Umbilical cord (tissue), 2 donors: Measurements from ENCODE around the gene NIBAN1. TPM values are rescaled to one million over a fixed set of nuclear protein-coding genes. Genes with fewer than 3 reads are reported as not detected.
A peak's percentile ranks its signal among the peaks of the same experiment; 100 is the strongest.

Source experiments
- DNase-seq: peaks from one replicate; pipeline ENCODE4 v3.0.0-alpha.2; 2015; ENCODE audit warnings: low spot score
- total RNA-seq: library from RNA; depleted of rRNA; stranded (reverse); fragments of >200 nt; gene quantifications from one replicate; pipeline ENCODE4 v1.2.3, GENCODE V29; 2014; ENCODE audit warnings: low replicate concordance; ENCODE audit not compliant: insufficient read depth

NIBAN1 gene
- total RNA-seq, 1 donor from 2014 or later: 283 TPM

- peak; percentile 55 for DNase-seq
These were observed 29.3 kb downstream of the NIBAN1 start for GRCh38 chr1:184945029-184945428.

- DNase-seq: no peak
These were observed 30.3 kb downstream of the NIBAN1 start for GRCh38 chr1:184943998-184944397.

- no peak for DNase-seq
These were observed 32.6 kb downstream of the NIBAN1 start for GRCh38 chr1:184941735-184942134.

- no peak for DNase-seq
These were observed 32.9 kb downstream of the NIBAN1 start for GRCh38 chr1:184941410-184941733.

GRCh38 chr1:184940694-184941409 is 33.5 kb downstream of the NIBAN1 start:
- DNase-seq: no peak

GRCh38 chr1:184940226-184940625 is 34.1 kb downstream of the NIBAN1 start:
- DNase-seq: no peak

GRCh38 chr1:184937729-184938128 is 36.6 kb downstream of the NIBAN1 start:
- DNase-seq: no peak

- DNase-seq: no peak
These were observed 38.1 kb downstream of the NIBAN1 start for GRCh38 chr1:184935920-184936798.

GRCh38 chr1:184933944-184934343 is 40.4 kb downstream of the NIBAN1 start:
- DNase-seq: no peak

- no peak for DNase-seq
These were observed 42.0 kb downstream of the NIBAN1 start for GRCh38 chr1:184932319-184932718.

- DNase-seq: no peak
These were observed 42.7 kb downstream of the NIBAN1 start for GRCh38 chr1:184931566-184931965.

GRCh38 chr1:184930645-184931044 is 43.7 kb downstream of the NIBAN1 start:
- no peak for DNase-seq

GRCh38 chr1:184930232-184930631 is 44.1 kb downstream of the NIBAN1 start:
- no peak for DNase-seq

GRCh38 chr1:184929711-184930202 is 44.6 kb downstream of the NIBAN1 start:
- DNase-seq: peak; percentile 13

- DNase-seq: no peak
These were observed 45.9 kb downstream of the NIBAN1 start for GRCh38 chr1:184928394-184928793.

Other genes starting within 250 kb of the NIBAN1 start
- 88.4 TPM for gene EDEM3, start 219.7 kb downstream of the NIBAN1 start, total RNA-seq
- gene RNF2, start 71.0 kb upstream of the NIBAN1 start, total RNA-seq: 34.4 TPM
- gene TRMT1L, start 182.4 kb upstream of the NIBAN1 start, total RNA-seq: 21.2 TPM
- 22.9 TPM for gene SWT1, start 182.7 kb upstream of the NIBAN1 start, total RNA-seq